Pons (tissue), 1 donor: ENCODE results near the gene OR52E2.

Experiments used
- DNase-seq: peaks from one replicate; pipeline ENCODE4 v3.0.0-alpha.2; 2016; ENCODE audit warnings: low spot score

Gene OR52E2

DNA sequence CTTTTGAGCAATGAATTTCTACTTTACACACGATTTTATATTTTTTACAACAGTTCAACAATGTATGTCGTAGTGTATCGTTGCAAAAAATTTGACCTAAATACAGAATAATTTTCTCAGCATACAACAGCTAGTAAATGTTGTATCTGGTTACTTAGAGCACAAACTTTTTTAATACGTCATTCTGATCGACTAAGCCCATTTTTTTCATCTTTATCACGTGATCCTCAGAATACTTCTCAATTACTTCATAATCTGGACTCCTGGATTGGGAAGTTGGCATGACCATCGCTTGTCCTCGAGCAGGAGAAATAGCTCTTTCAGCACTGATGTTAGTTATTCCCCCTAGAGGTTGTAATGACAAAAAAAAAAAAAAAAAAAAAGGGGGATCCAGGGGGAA lies 48.2 kb downstream of the OR52E2 start:
- no peak for DNase-seq
